Measurements from ENCODE around the gene MYMK. TPM values are rescaled to one million over a fixed set of nuclear protein-coding genes. Genes with fewer than 3 reads are reported as not detected.

Gene MYMK
- polyA plus RNA-seq, 1 experiment = not detected

- CTCF ChIA-PET = no interaction called here
- DNase-seq (ENCODE audit: low read depth) = no peak
- H3K4me3 ChIP-seq (ENCODE audit: low read depth, low read length) = no peak overlapping the region
- no peaks in the 10 kb centered on the region for H3K36me3 ChIP-seq (ENCODE audit: control insufficient read depth, insufficient read depth, low read length)
- TF ChIP-seq CTCF (IDR thresholded peaks at IDR 0.05; ENCODE audit: insufficient read depth, low read depth, low read length) = no peak
- POLR2A ChIA-PET = no interaction called here
- H3K27me3 ChIP-seq (ENCODE audit: control insufficient read depth, insufficient read depth, low read length) = peaks cover 11% of the 10 kb centered on the region
These were observed 27.5 kb upstream of the MYMK start for GRCh38 chr9:133552236-133552635.

- POLR2A ChIA-PET = no interaction called here
- peaks cover 11% of the 10 kb centered on the region for H3K27me3 ChIP-seq (ENCODE audit: control insufficient read depth, insufficient read depth, low read length)
- no peak overlapping the region for H3K4me3 ChIP-seq (ENCODE audit: low read depth, low read length)
- no peak for TF ChIP-seq CTCF (IDR thresholded peaks at IDR 0.05; ENCODE audit: insufficient read depth, low read depth, low read length)
- DNase-seq (ENCODE audit: low read depth) = no peak
- H3K36me3 ChIP-seq (ENCODE audit: control insufficient read depth, insufficient read depth, low read length) = no peaks in the 10 kb centered on the region
- CTCF ChIA-PET = interaction anchor here (0.7 kb wide), 1 partner anchor 557 kb away, joined by 4 read pairs; no protein-coding TSS in a partner anchor
These were observed 26.7 kb upstream of the MYMK start for GRCh38 chr9:133551446-133551845.

- TF ChIP-seq CTCF (IDR thresholded peaks at IDR 0.05; ENCODE audit: insufficient read depth, low read depth, low read length) = no peak
- POLR2A ChIA-PET = no interaction called here
- peaks cover 13% of the 10 kb centered on the region for H3K27me3 ChIP-seq (ENCODE audit: control insufficient read depth, insufficient read depth, low read length)
- DNase-seq (ENCODE audit: low read depth) = no peak
- H3K36me3 ChIP-seq (ENCODE audit: control insufficient read depth, insufficient read depth, low read length) = no peaks in the 10 kb centered on the region
- no peak overlapping the region for H3K4me3 ChIP-seq (ENCODE audit: low read depth, low read length)
- CTCF ChIA-PET = no interaction called here
These were observed 22.4 kb upstream of the MYMK start for GRCh38 chr9:133547116-133547515.

- H3K27me3 ChIP-seq (ENCODE audit: control insufficient read depth, insufficient read depth, low read length) = peaks cover 13% of the 10 kb centered on the region
- no peak for TF ChIP-seq CTCF (IDR thresholded peaks at IDR 0.05; ENCODE audit: insufficient read depth, low read depth, low read length)
- no peaks in the 10 kb centered on the region for H3K36me3 ChIP-seq (ENCODE audit: control insufficient read depth, insufficient read depth, low read length)
- no peak overlapping the region for H3K4me3 ChIP-seq (ENCODE audit: low read depth, low read length)
- ChIA-PET CTCF (no interaction called here), POLR2A (no interaction called here)
- no peak for DNase-seq (ENCODE audit: low read depth)
These were observed 21.5 kb upstream of the MYMK start for GRCh38 chr9:133546287-133546680.

- POLR2A ChIA-PET = no interaction called here
- H3K27me3 ChIP-seq (ENCODE audit: control insufficient read depth, insufficient read depth, low read length) = peaks cover 10% of the 10 kb centered on the region
- no peak for DNase-seq (ENCODE audit: low read depth)
- H3K4me3 ChIP-seq (ENCODE audit: low read depth, low read length) = no peak overlapping the region
- TF ChIP-seq CTCF (IDR thresholded peaks at IDR 0.05; ENCODE audit: insufficient read depth, low read depth, low read length) = no peak
- no peaks in the 10 kb centered on the region for H3K36me3 ChIP-seq (ENCODE audit: control insufficient read depth, insufficient read depth, low read length)
- CTCF ChIA-PET = no interaction called here
These were observed 20.9 kb upstream of the MYMK start for GRCh38 chr9:133545494-133546286.
